OCI-LY3 (cell line): ENCODE data around the gene INAFM2.

Experiments used
- H2AFZ ChIP-seq: fragments of 200-600, 300-600 bp; shearing (Covaris generic); 2 replicates; pipeline ENCODE4 v1.6.0; 2014; ENCODE audit warnings: antibody characterized with exemption, low read depth, low read length
- H3K27ac ChIP-seq: fragments of 200-600, 300-600 bp; sonication (generic); 2 replicates; pipeline ENCODE4 v1.5.1; 2014; ENCODE audit warnings: mild to moderate bottlenecking, low read length, moderate library complexity, mixed read lengths
- H3K27me3 ChIP-seq: fragments of 200-600, 300-600 bp; sonication (generic); 2 replicates; pipeline ENCODE4 v1.6.1; 2014; ENCODE audit warnings: low read depth, low read length, mixed read lengths
- H3K36me3 ChIP-seq: fragments of 200-600, 300-600 bp; sonication (generic); replicated peaks from 2 replicates; pipeline ENCODE3; 2014; ENCODE audit warnings: low read depth, low read length, mixed read lengths
- H3K4me1 ChIP-seq: fragments of 300-600, 200-600 bp; sonication (generic); 2 replicates; pipeline ENCODE4 v1.6.1; 2014; ENCODE audit warnings: low read length, mixed read lengths
- H3K4me2 ChIP-seq: fragments of 200-600, 300-600 bp; sonication (generic); 2 replicates; pipeline ENCODE4 v1.6.1; 2014; ENCODE audit warnings: low read length, mixed read lengths
- H3K4me3 ChIP-seq: fragments of 300-600, 200-600 bp; sonication (generic); 2 replicates; pipeline ENCODE4 v1.5.1; 2014; ENCODE audit warnings: antibody characterized with exemption, mild to moderate bottlenecking, low read length, moderate library complexity
- H3K79me2 ChIP-seq: fragments of 300-600, 200-600 bp; shearing (Covaris generic); 2 replicates; pipeline ENCODE4 v1.6.1; 2014; ENCODE audit warnings: mild to moderate bottlenecking, low read length, mixed read lengths
- H3K9ac ChIP-seq: fragments of 300-600, 200-600 bp; shearing (Covaris generic); 2 replicates; pipeline ENCODE4 v1.6.0; 2014; ENCODE audit warnings: mild to moderate bottlenecking, low read length, moderate library complexity
- H3K9me3 ChIP-seq: fragments of 200-600, 300-600 bp; shearing (Covaris generic); 2 replicates; pipeline ENCODE4 v1.6.1; 2014; ENCODE audit warnings: low read length, mixed read lengths; ENCODE audit not compliant: insufficient read depth
- H4K20me1 ChIP-seq: fragments of 200-600, 300-600 bp; sonication (generic); 2 replicates; pipeline ENCODE4 v1.6.1; 2016; ENCODE audit warnings: low read length, mixed read lengths; ENCODE audit not compliant: insufficient read depth
- EZH2phosphoT487 ChIP-seq: fragments of 200-600 bp; shearing (Covaris generic); IDR thresholded peaks from 2 replicates; pipeline ENCODE4 v1.6.1; 2018; ENCODE audit warnings: antibody characterized with exemption, mixed run types, low read depth
- TF ChIP-seq, protein P1 (sequence below): fragments of 200-600, 300-600 bp; sonication (generic); IDR thresholded peaks from 2 replicates; pipeline ENCODE4 v1.5.1; 2014; ENCODE audit warnings: antibody characterized with exemption, low read length, low read depth

INAFM2 gene

DNA sequence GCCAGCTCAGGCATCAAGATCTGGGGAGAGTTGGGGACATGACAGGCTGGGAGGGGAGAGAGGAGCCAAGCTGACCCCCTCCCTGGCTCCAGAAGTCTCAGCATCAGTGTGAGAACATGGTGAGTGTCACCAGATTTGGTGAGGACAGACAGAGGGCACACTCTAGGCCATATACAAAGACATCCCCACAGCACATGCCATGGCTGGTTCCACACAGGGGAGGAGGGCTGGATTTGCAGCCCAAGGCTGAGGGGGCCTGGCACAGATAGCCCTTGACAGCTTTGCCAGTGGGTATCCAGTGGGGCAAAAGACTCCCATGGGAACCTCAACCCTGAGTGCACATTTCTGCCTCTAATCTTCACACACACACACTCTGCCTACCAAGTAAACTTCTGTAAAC, 30.5 kb upstream of the INAFM2 start:
- Histone ChIP-seq H3K27ac (no peak overlapping the region), H2AFZ (no peak overlapping the region), H3K79me2 (no peaks in the 10 kb centered on the region), H3K4me1 (no peaks in the 10 kb centered on the region), H3K9ac (no peak overlapping the region), H3K4me2 (no peak overlapping the region), H3K36me3 (no peaks in the 10 kb centered on the region), H3K27me3 (no peaks in the 10 kb centered on the region), H3K4me3 (no peak overlapping the region), H4K20me1 (no peaks in the 10 kb centered on the region), H3K9me3 (no peaks in the 10 kb centered on the region)
- TF ChIP-seq EZH2phosphoT487: no peak
- TF ChIP-seq, protein P1, sequence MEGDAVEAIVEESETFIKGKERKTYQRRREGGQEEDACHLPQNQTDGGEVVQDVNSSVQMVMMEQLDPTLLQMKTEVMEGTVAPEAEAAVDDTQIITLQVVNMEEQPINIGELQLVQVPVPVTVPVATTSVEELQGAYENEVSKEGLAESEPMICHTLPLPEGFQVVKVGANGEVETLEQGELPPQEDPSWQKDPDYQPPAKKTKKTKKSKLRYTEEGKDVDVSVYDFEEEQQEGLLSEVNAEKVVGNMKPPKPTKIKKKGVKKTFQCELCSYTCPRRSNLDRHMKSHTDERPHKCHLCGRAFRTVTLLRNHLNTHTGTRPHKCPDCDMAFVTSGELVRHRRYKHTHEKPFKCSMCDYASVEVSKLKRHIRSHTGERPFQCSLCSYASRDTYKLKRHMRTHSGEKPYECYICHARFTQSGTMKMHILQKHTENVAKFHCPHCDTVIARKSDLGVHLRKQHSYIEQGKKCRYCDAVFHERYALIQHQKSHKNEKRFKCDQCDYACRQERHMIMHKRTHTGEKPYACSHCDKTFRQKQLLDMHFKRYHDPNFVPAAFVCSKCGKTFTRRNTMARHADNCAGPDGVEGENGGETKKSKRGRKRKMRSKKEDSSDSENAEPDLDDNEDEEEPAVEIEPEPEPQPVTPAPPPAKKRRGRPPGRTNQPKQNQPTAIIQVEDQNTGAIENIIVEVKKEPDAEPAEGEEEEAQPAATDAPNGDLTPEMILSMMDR: no peak

DNA sequence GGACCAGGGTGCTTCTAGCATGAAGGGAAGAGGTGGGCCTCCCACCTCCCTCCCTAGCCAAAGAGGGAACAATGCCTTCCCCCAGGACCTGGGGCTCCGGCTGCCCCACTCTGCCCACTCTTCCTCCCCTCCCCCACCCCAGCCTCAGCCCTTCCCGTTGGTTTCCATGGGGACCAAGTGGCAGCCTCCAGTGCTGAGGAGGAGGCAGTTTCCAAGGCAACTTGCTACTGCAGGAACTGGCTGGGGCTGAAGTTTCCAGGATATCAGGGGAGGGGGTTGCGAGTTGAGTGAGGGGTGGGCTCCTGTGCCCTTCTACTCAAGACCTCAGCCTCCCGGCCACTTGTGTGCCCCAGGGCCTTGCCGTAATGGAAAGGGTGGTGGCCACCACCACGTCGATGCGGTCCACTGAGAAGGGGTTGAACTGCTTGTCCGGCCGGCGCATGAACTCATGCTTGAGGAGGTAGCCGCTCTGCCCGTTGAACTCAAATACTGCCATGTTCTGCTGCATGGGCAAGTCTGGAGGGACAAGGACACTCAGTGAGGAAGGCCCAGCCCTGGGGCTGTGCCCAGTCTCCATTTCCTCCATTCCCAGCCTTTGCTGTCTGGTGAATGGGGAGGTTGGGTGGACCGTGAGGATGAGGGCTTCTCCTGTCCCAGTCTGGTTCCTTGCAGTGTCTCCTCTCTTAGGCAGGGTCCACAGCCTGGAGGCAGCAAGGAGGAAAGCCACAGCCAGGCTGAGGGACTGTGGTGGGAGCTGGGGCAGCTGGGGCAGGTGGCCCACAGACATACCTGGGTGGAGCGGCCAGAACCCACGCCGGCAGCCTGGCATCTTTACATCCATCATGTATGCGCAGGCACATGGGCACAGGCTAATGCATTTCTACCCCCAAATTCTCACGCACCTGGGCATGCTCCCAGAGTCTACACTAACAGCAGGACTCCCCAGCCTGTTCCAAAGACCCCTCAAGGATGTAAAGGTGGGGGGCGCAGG, 29.3 kb upstream of the INAFM2 start:
- Histone ChIP-seq H3K79me2 (no peaks in the 10 kb centered on the region), H4K20me1 (no peaks in the 10 kb centered on the region), H3K9me3 (no peaks in the 10 kb centered on the region), H3K4me2 (no peak overlapping the region), H3K4me3 (no peak overlapping the region), H3K4me1 (no peaks in the 10 kb centered on the region), H3K27ac (no peak overlapping the region), H3K9ac (no peak overlapping the region), H3K36me3 (peaks cover 1% of the 10 kb centered on the region), H3K27me3 (no peaks in the 10 kb centered on the region), H2AFZ (no peak overlapping the region)
- TF ChIP-seq, protein P1: no peak
- no peak for TF ChIP-seq EZH2phosphoT487

DNA sequence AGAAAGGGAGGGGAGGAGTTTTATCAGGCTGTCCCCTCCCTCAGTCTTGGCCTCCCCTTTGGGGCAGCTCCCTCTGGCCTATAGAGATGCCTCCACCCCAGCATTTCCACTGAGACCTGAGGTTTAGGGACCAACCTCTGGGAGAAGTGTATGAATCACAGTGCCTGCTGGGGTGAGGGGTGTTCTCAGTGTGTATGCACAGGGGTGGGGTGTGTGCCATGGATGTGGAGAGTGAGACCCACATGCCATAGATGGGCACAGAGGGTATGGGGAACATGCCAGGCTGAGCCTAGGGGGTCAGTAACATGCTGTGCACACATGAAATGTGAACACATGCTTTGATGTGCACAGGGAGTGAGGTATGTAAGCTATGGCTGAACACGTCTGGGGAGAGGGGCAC, 28.2 kb upstream of the INAFM2 start:
- Histone ChIP-seq H3K9ac (no peak overlapping the region), H3K4me2 (no peak overlapping the region), H2AFZ (no peak overlapping the region), H3K27me3 (no peaks in the 10 kb centered on the region), H3K4me3 (no peak overlapping the region), H3K9me3 (no peaks in the 10 kb centered on the region), H4K20me1 (no peaks in the 10 kb centered on the region), H3K27ac (no peak overlapping the region), H3K4me1 (no peaks in the 10 kb centered on the region), H3K36me3 (peaks cover 4% of the 10 kb centered on the region), H3K79me2 (no peaks in the 10 kb centered on the region)
- no peak for TF ChIP-seq EZH2phosphoT487
- TF ChIP-seq, protein P1: no peak

DNA sequence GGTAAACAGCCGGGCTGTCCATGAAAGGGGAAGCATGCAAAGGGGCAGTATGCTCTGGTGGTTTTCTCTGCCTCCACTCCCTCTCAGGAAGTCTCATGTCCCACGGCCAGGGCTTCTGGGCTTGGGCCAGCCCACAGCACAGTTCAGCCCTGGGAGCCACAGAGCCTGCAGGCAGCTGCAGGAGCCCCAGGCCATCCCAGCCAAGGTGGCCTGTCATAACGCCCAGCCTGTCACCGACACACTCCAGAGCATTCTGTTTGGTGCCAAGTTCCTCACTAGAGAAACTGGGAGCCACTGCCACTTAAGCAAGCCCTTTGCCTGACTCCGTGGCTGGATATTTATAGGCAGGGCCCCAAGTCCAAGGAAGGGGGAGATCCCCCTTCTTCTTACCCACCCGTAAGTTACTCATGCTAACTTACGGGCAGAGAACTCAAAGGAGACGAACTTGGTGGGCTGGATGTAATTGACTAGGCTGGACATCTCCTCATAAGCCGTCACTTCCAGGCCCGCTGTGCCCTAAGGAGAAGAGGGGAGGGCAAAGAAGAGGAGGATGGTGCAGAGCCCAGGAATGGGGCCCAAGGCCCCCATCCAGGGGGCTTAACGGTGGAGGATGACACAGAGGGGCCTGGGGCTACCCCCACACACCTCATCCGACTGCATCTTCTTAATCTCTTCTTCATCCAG, 27.5 kb upstream of the INAFM2 start:
- Histone ChIP-seq H3K4me3 (no peak overlapping the region), H3K9me3 (no peaks in the 10 kb centered on the region; the same call in 1 of the 2 replicates), H4K20me1 (no peaks in the 10 kb centered on the region), H3K79me2 (no peaks in the 10 kb centered on the region), H3K27me3 (no peaks in the 10 kb centered on the region), H3K36me3 (peaks cover 11% of the 10 kb centered on the region), H3K9ac (no peak overlapping the region), H2AFZ (no peak overlapping the region), H3K27ac (no peak overlapping the region), H3K4me2 (no peak overlapping the region), H3K4me1 (no peaks in the 10 kb centered on the region)
- no peak for TF ChIP-seq EZH2phosphoT487
- TF ChIP-seq, protein P1: no peak
